A673 (cell line): ENCODE measurements around the gene SCD5. TPM values are rescaled to one million over a fixed set of nuclear protein-coding genes. Genes with fewer than 3 reads are reported as not detected.

Source experiments
- BruUV-seq: library from RNA; stranded (reverse); fragments of 400-500 nt; replicated peaks from 2 replicates; lab custom pipeline; 2021; lab: Mats Ljungman, UMichigan
- CTCF ChIA-PET: fragments of 300-600 bp; sonication (Branson Sonifier 250); formaldehyde crosslinking; loops from one replicate; lab custom pipeline; 2022; ENCODE audit warnings: antibody characterized with exemption; lab: Charles Lee
- POLR2A ChIA-PET: fragments of 300-600 bp; sonication (Branson Sonifier 250); formaldehyde crosslinking; loops from one replicate; lab custom pipeline; 2022; ENCODE audit warnings: antibody characterized with exemption; ENCODE audit not compliant: low non-redundant PET; lab: Charles Lee
- DNase-seq: peaks from one replicate; pipeline ENCODE4 v3.0.0-alpha.2; 2015; ENCODE audit warnings: low spot score
- H3K27ac ChIP-seq: fragments of 200-600 bp; sonication (generic); 2 replicates; pipeline ENCODE4 v1.5.1; 2016; ENCODE audit warnings: mixed run types, low read depth, mild to moderate bottlenecking, mixed read lengths, antibody characterized with exemption, low read length; ENCODE audit not compliant: poor library complexity, severe bottlenecking
- H3K27me3 ChIP-seq: fragments of 200-600 bp; sonication (generic); replicated peaks from 2 replicates; pipeline ENCODE4 v1.6.1; 2017; ENCODE audit warnings: mixed run types, low read depth, mild to moderate bottlenecking, mixed read lengths, antibody characterized with exemption, low read length; ENCODE audit not compliant: insufficient read depth, poor library complexity
- H3K36me3 ChIP-seq: fragments of 200-600 bp; sonication (generic); 2 replicates; pipeline ENCODE4 v1.6.1; 2016; ENCODE audit warnings: mixed run types, mild to moderate bottlenecking, mixed read lengths, antibody characterized with exemption, low read length; ENCODE audit not compliant: insufficient read depth, poor library complexity, severe bottlenecking
- H3K4me1 ChIP-seq: fragments of 200-600 bp; sonication (generic); 2 replicates; pipeline ENCODE4 v1.6.1; 2017; ENCODE audit warnings: mixed run types, mild to moderate bottlenecking, mixed read lengths, antibody characterized with exemption, low read length; ENCODE audit not compliant: insufficient read depth, poor library complexity, severe bottlenecking
- H3K4me3 ChIP-seq: fragments of 200-600 bp; sonication (generic); 2 replicates; pipeline ENCODE4 v1.5.1; 2016; ENCODE audit warnings: low read depth, mixed run types, mild to moderate bottlenecking, mixed read lengths, low read length; ENCODE audit not compliant: poor library complexity, severe bottlenecking
- H3K9me3 ChIP-seq: fragments of 200-600 bp; sonication (generic); 2 replicates; pipeline ENCODE4 v1.6.1; 2016; ENCODE audit warnings: mixed run types, low read depth, mild to moderate bottlenecking, mixed read lengths, antibody characterized with exemption, low read length; ENCODE audit not compliant: poor library complexity, severe bottlenecking
- CTCF ChIP-seq: fragments of 300-800, 200-600 bp; sonication (generic); conservative IDR thresholded peaks from 2 replicates; pipeline ENCODE4 v1.5.1; 2017; ENCODE audit warnings: low read depth, mild to moderate bottlenecking, antibody characterized with exemption, low read length, moderate library complexity, mixed read lengths
- EZH2 ChIP-seq: fragments of 200-600 bp; sonication (generic); IDR thresholded peaks from 2 replicates; pipeline ENCODE4 v1.6.1; 2017; ENCODE audit warnings: borderline replicate concordance, low read depth, mild to moderate bottlenecking, mixed read lengths, antibody characterized with exemption, low read length; ENCODE audit not compliant: poor library complexity, severe bottlenecking
- intact Hi-C: fragments of 100-400 bp; cut with micrococcal nuclease; formaldehyde crosslinking; loops from one replicate; pipeline ENCODE4 v1.10.0; 2022; ENCODE audit not compliant: unreplicated experiment
- total RNA-seq: library from RNA; stranded (reverse); gene quantifications from 2 replicates; pipeline ENCODE4 v1.2.3, GENCODE V29; 2021

SCD5 gene
- total RNA-seq, 1 experiment from 2014 or later, result 15.8 TPM

- H3K4me1 ChIP-seq, result no peaks in the 10 kb centered on the region
- POLR2A ChIA-PET, result no interaction called here
- DNase-seq, result no peak
- CTCF ChIA-PET, result interaction anchor here (0.7 kb wide), 1 partner anchor 104 kb away, joined by 5 read pairs; no protein-coding TSS in a partner anchor
- H3K27ac ChIP-seq, result no peak overlapping the region
- no peaks in the 10 kb centered on the region for H3K27me3 ChIP-seq
- H3K9me3 ChIP-seq, result no peaks in the 10 kb centered on the region
- no peak overlapping the region for H3K4me3 ChIP-seq
- H3K36me3 ChIP-seq, result no peaks in the 10 kb centered on the region
- BruUV-seq, result no TSS peak
- TF ChIP-seq EZH2 (no peak), CTCF (no peak)
- intact Hi-C loops, result no loop called here
These were observed 57.4 kb downstream of the SCD5 start for GRCh38 chr4:82741188-82741587.

- Histone ChIP-seq H3K4me1 (no peaks in the 10 kb centered on the region), H3K9me3 (no peaks in the 10 kb centered on the region), H3K4me3 (no peak overlapping the region), H3K27me3 (no peaks in the 10 kb centered on the region), H3K27ac (no peak overlapping the region), H3K36me3 (no peaks in the 10 kb centered on the region)
- POLR2A ChIA-PET, result no interaction called here
- CTCF ChIA-PET, result interaction anchor here (0.6 to 0.8 kb wide), 4 partner anchors 8 to 277 kb away, joined by 3 to 13 read pairs (median 4); no protein-coding TSS in a partner anchor
- TF ChIP-seq CTCF (peak; percentile 87), EZH2 (no peak)
- intact Hi-C loops, result loop anchor here (5.0 kb wide), 1 partner anchor 277 kb away; no protein-coding TSS in a partner anchor
- DNase-seq, result peak; percentile 63
- BruUV-seq, result no TSS peak
These were observed 59.1 kb downstream of the SCD5 start for GRCh38 chr4:82739287-82740190.

GRCh38 chr4:82737354-82737753 is 61.2 kb downstream of the SCD5 start:
- ChIA-PET CTCF (no interaction called here), POLR2A (no interaction called here)
- H3K36me3 ChIP-seq, result no peaks in the 10 kb centered on the region
- H3K4me1 ChIP-seq, result no peaks in the 10 kb centered on the region
- H3K27me3 ChIP-seq, result no peaks in the 10 kb centered on the region
- H3K4me3 ChIP-seq, result no peak overlapping the region
- H3K27ac ChIP-seq, result no peak overlapping the region
- no peak for DNase-seq
- no TSS peak for BruUV-seq
- intact Hi-C loops, result loop anchor here (5.0 kb wide), 1 partner anchor 275 kb away; no protein-coding TSS in a partner anchor
- no peaks in the 10 kb centered on the region for H3K9me3 ChIP-seq
- no peak for TF ChIP-seq CTCF
- TF ChIP-seq EZH2, result no peak
